ENCODE measurements around the gene VEZF1. TPM values are rescaled to one million over a fixed set of nuclear protein-coding genes. Genes with fewer than 3 reads are reported as not detected.
A peak's percentile ranks its signal among the peaks of the same experiment; 100 is the strongest.

Gene VEZF1
- total and polyA plus RNA-seq, 7 donors, result 30.6 to 92.5 (median 50.5) TPM

GRCh38 chr17:57954397-57955182 lies 33.5 kb downstream of the VEZF1 start:
- Histone ChIP-seq H3K27me3 (ENCODE audit: insufficient read depth in 3 of 3, low read length in 2 of 3) (no peaks in the 10 kb centered on the region), H3K27ac (peak overlapping the region; percentile 99), H3K4me3 (peak overlapping the region; percentile 96), H3K4me1 (peaks cover 60% of the 10 kb centered on the region), H3K9me3 (no peaks in the 10 kb centered on the region), H3K36me3 (ENCODE audit: insufficient read depth in 1 of 2, low read depth in 1 of 2) (no peaks in the 10 kb centered on the region)
- intact Hi-C loops (cut with DNase I), result loop anchor here in 1 of 2 donors (5.0 kb wide), 1 partner anchor 97 kb away; no protein-coding TSS in a partner anchor
- no peak for TF ChIP-seq CTCF (IDR thresholded peaks at IDR 0.05)
- ATAC-seq, result peak; percentile 48 to 63 (median 52)
- peak; percentile 85 to 90 for DNase-seq
- WGBS, 3 donors, result 0 to 1% (median 1%) methylated on average over 30 to 82 of the region's 85 CpGs

- no peak for ATAC-seq
- 33 to 50% (median 34%) methylated on average over 13 of the region's 13 CpGs for WGBS, 3 donors
- no peaks in the 10 kb centered on the region for H3K36me3 ChIP-seq (ENCODE audit: insufficient read depth in 1 of 2, low read depth in 1 of 2)
- peak overlapping the region; percentile 99 for H3K27ac ChIP-seq
- no peaks in the 10 kb centered on the region for H3K27me3 ChIP-seq (ENCODE audit: insufficient read depth in 3 of 3, low read length in 2 of 3)
- peak overlapping the region; percentile 96 for H3K4me3 ChIP-seq
- intact Hi-C loops (cut with DNase I), result loop anchor here in 1 of 2 donors (5.0 kb wide), 1 partner anchor 97 kb away; no protein-coding TSS in a partner anchor
- no peak for TF ChIP-seq CTCF (IDR thresholded peaks at IDR 0.05)
- peak in 1 of 2 donors; percentile 40 for DNase-seq
- H3K4me1 ChIP-seq, result peaks cover 68% of the 10 kb centered on the region
- no peaks in the 10 kb centered on the region for H3K9me3 ChIP-seq
These were observed 34.2 kb downstream of the VEZF1 start for GRCh38 chr17:57953705-57954396.

- no peak for TF ChIP-seq CTCF (IDR thresholded peaks at IDR 0.05)
- intact Hi-C loops (cut with DNase I), result loop anchor here in 1 of 2 donors (5.0 kb wide), 1 partner anchor 96 kb away; no protein-coding TSS in a partner anchor
- no peaks in the 10 kb centered on the region for H3K9me3 ChIP-seq
- peaks cover 74% of the 10 kb centered on the region for H3K4me1 ChIP-seq
- ATAC-seq (no peak), DNase-seq (peak in 1 of 2 donors; percentile 6)
- peak overlapping the region; percentile 99 for H3K27ac ChIP-seq
- 50 to 61% (median 54%) methylated on average over 1 of the region's 1 CpG for WGBS, 3 donors
- no peaks in the 10 kb centered on the region for H3K36me3 ChIP-seq (ENCODE audit: insufficient read depth in 1 of 2, low read depth in 1 of 2)
- H3K27me3 ChIP-seq (ENCODE audit: insufficient read depth in 3 of 3, low read length in 2 of 3), result no peaks in the 10 kb centered on the region
- peak overlapping the region; percentile 96 for H3K4me3 ChIP-seq
These were observed 34.8 kb downstream of the VEZF1 start for GRCh38 chr17:57953219-57953618.

- WGBS, 3 donors, result 52 to 93% (median 53%) methylated on average over 5 of the region's 5 CpGs
- Histone ChIP-seq H3K27me3 (ENCODE audit: insufficient read depth in 3 of 3, low read length in 2 of 3) (no peaks in the 10 kb centered on the region), H3K36me3 (ENCODE audit: insufficient read depth in 1 of 2, low read depth in 1 of 2) (no peaks in the 10 kb centered on the region), H3K4me3 (no peak overlapping the region), H3K9me3 (no peaks in the 10 kb centered on the region), H3K27ac (peak overlapping the region; percentile 99), H3K4me1 (peaks cover 92% of the 10 kb centered on the region)
- no peak for TF ChIP-seq CTCF (IDR thresholded peaks at IDR 0.05)
- intact Hi-C loops (cut with DNase I), result loop anchor here (2.0 to 5.0 kb wide), 5 partner anchors 37 to 92 kb away; partner anchors contain the start of gene VEZF1 (in 1 of the 2)
- peak in 1 of 2 donors; percentile 48 for DNase-seq
- peak in 3 of 4 donors; percentile 14 to 38 (median 15) for ATAC-seq
These were observed 38.4 kb downstream of the VEZF1 start for GRCh38 chr17:57949649-57950048.
